Psoas muscle (tissue), 8 donors: ENCODE measurements around the gene MAST4. TPM values are rescaled to one million over a fixed set of nuclear protein-coding genes. Genes with fewer than 3 reads are reported as not detected.

Experiments
- ATAC-seq, 4 donors: fragments of 200-7000 bp; cut with Tn5 transposase; one replicate each; pipeline ENCODE4 v1.9.1; 2020; ENCODE audit warnings: moderate library complexity in 3 of 4, mild to moderate bottlenecking in 2 of 4
- DNase-seq, 2 donors: peaks; one replicate each; pipeline ENCODE4 v3.0.0-alpha.2; 2020
- H3K27ac ChIP-seq: fragments of 200-600 bp; one replicate; pipeline ENCODE4 v1.8.0; 2022
- H3K27me3 ChIP-seq, 3 donors: fragments of 200-600 bp in 1 of 3; one replicate each; pipeline versions ENCODE4 v1.6.1 to v1.8.0; 2013 to 2022; ENCODE audit warnings: low read length in 2 of 3, mild to moderate bottlenecking in 2 of 3, moderate library complexity in 1 of 3; ENCODE audit not compliant: insufficient read depth in 3 of 3
- H3K36me3 ChIP-seq, 2 donors: fragments of 200-600 bp in 1 of 2; one replicate each; pipeline versions ENCODE4 v1.6.1 to v1.8.0; 2013 to 2022; ENCODE audit warnings: low read depth in 1 of 2, mild to moderate bottlenecking in 1 of 2, moderate library complexity in 1 of 2; ENCODE audit not compliant: insufficient read depth in 1 of 2
- H3K4me1 ChIP-seq: fragments of 200-600 bp; one replicate; pipeline ENCODE4 v1.8.0; 2022
- H3K4me3 ChIP-seq: fragments of 200-600 bp; one replicate; pipeline ENCODE4 v1.8.0; 2022; ENCODE audit warnings: mild to moderate bottlenecking
- H3K9me3 ChIP-seq: fragments of 200-600 bp; one replicate; pipeline ENCODE4 v1.8.0; 2022
- CTCF ChIP-seq: fragments of 200-600 bp; IDR thresholded peaks from one replicate; pipeline ENCODE4 v1.8.0; 2022; ENCODE audit warnings: antibody characterized with exemption
- WGBS, 3 donors: extraction: QIAGEN DNeasy Blood & Tissue Kit; methylation state at CpG; one replicate each; pipeline versions ENCODE4 v1.1.6 to v1.1.7; 2013; 5-methylcytosine and 5-hydroxymethylcytosine counted together
- intact Hi-C, 2 donors: fragments of 100-400 bp; cut with DNase I; formaldehyde crosslinking; loops; one replicate each; pipeline versions ENCODE4 v1.11.0 to v1.14.2; 2022
- polyA plus RNA-seq, 3 donors: library from polyadenylated mRNA; stranded (reverse); fragments of 200-250 nt; gene quantifications; one replicate each; pipeline ENCODE4 v1.2.3, GENCODE V29; 2013
- total RNA-seq, 4 donors: library from RNA; stranded (reverse); fragmentation: NEBNext Ultra II Directional in 2 of 4; extraction: Animal tissue kit (Norgen Biotek cat#: 25700) in 2 of 4; gene quantifications; one replicate each; pipeline versions ENCODE4 v1.2.1 to v1.2.4, GENCODE V29; 2021 to 2023
- donor health status: healthy with polysubstance abuse.
- donor health status: DM: no; HTN: no; CAD: no; lungs with moderate emphysema.
- donor health status: Bipolar disorder and iron deficiency.
- donor health status: healthy.
- donor health status: DM: yes; HTN: yes; CAD: no.
- donor health status: DM: no; HTN: no; CAD: no.
- donor health status: DM: no; HTN: no; CAD: no.
- donor health status: DM: yes; HTN: yes; CAD: no.

MAST4 gene
- total and polyA plus RNA-seq, 7 donors = 3.2 to 123 (median 12.1) TPM

GRCh38 chr5:67216564-67216963 is 620.4 kb downstream of the MAST4 start:
- no peak for DNase-seq
- Histone ChIP-seq H3K4me3 (no peak overlapping the region), H3K27ac (peak overlapping the region; percentile 18), H3K4me1 (peaks cover 8% of the 10 kb centered on the region), H3K9me3 (no peaks in the 10 kb centered on the region), H3K36me3 (no peaks in the 10 kb centered on the region), H3K27me3 (no peaks in the 10 kb centered on the region)
- no peak for ATAC-seq
- intact Hi-C loops = no loop called here
- no peak for TF ChIP-seq CTCF
- 96 to 100% (median 100%) methylated on average over 1 of the region's 1 CpG for WGBS, 3 donors
